ENCODE measurements around the gene GYG2.

The GYG2 gene

GRCh38 chrX:2819345-2820135, 9.2 kb upstream of the GYG2 start:
- no peak for DNase-seq

GRCh38 chrX:2820136-2820771, 8.5 kb upstream of the GYG2 start:
- DNase-seq, result no peak

- no peak for DNase-seq
Measured at GRCh38 chrX:2823795-2824386, 4.8 kb upstream of the GYG2 start.

GRCh38 chrX:2824886-2825285, 3.8 kb upstream of the GYG2 start:
- DNase-seq, result no peak

- DNase-seq, result no peak
Measured at GRCh38 chrX:2828959-2829411, 255 bp downstream of the GYG2 start.

- DNase-seq, result no peak
Measured at GRCh38 chrX:2829469-2830246, 928 bp downstream of the GYG2 start.

- no peak for DNase-seq
Measured at GRCh38 chrX:2831471-2832228, 2.9 kb downstream of the GYG2 start.

GRCh38 chrX:2837961-2838360, 9.2 kb downstream of the GYG2 start:
- DNase-seq, result no peak

GRCh38 chrX:2840961-2841360, 12.2 kb downstream of the GYG2 start:
- DNase-seq, result no peak

GRCh38 chrX:2841537-2841936, 12.8 kb downstream of the GYG2 start:
- DNase-seq, result no peak

GRCh38 chrX:2846992-2847391, 18.3 kb downstream of the GYG2 start:
- DNase-seq, result no peak

GRCh38 chrX:2848871-2849301, 20.2 kb downstream of the GYG2 start:
- DNase-seq, result no peak

GRCh38 chrX:2854918-2855317, 26.2 kb downstream of the GYG2 start:
- DNase-seq, result no peak

GRCh38 chrX:2855761-2856160, 27.0 kb downstream of the GYG2 start:
- DNase-seq, result no peak

- no peak for DNase-seq
Measured at GRCh38 chrX:2857566-2857965, 28.8 kb downstream of the GYG2 start.

GRCh38 chrX:2859197-2859797, 30.6 kb downstream of the GYG2 start:
- no peak for DNase-seq

GRCh38 chrX:2862404-2862803, 33.7 kb downstream of the GYG2 start:
- no peak for DNase-seq

- no peak for DNase-seq
Measured at GRCh38 chrX:2863646-2864045, 34.9 kb downstream of the GYG2 start.

GRCh38 chrX:2867206-2867605, 38.5 kb downstream of the GYG2 start:
- DNase-seq, result no peak

- no peak for DNase-seq
Measured at GRCh38 chrX:2870650-2871049, 41.9 kb downstream of the GYG2 start.

- DNase-seq, result no peak
Measured at GRCh38 chrX:2871831-2872230, 43.1 kb downstream of the GYG2 start.

- DNase-seq, result no peak
Measured at GRCh38 chrX:2872671-2873277, 44.0 kb downstream of the GYG2 start.
